ENCODE results near the gene RPS21.

RPS21 gene

GRCh38 chr20:62419759-62420158 is 32.9 kb downstream of the RPS21 start:
- H2BK12ac ChIP-seq (ENCODE audit: low read length in 2 of 2): no peak overlapping the region
- H3K4me1 ChIP-seq (ENCODE audit: control insufficient read depth, insufficient read depth, low read depth, low read length): peaks cover 3% of the 10 kb centered on the region

GRCh38 chr20:62420846-62421715 is 34.2 kb downstream of the RPS21 start:
- Histone ChIP-seq H2AK5ac (ENCODE audit: low read length, severe bottlenecking) (no peak overlapping the region), H3K36me3 (ENCODE audit: control insufficient read depth in 1 of 2, insufficient read depth in 2 of 2, low read depth in 1 of 2, low read length in 2 of 2) (no peaks in the 10 kb centered on the region), H3K4me2 (ENCODE audit: low read length, poor library complexity, severe bottlenecking) (no peak overlapping the region), H3K79me1 (replicated peaks; ENCODE audit: low read length, poor library complexity, severe bottlenecking) (no peaks in the 10 kb centered on the region), H3K4me3 (ENCODE audit: insufficient read depth in 1 of 2, low read depth in 1 of 2, low read length in 2 of 2) (no peak overlapping the region), H3K27me3 (ENCODE audit: control insufficient read depth in 1 of 2, insufficient read depth in 1 of 2, low read length in 2 of 2) (peaks cover 4 to 64% of the 10 kb centered on the region in 2 experiments), H2AFZ (ENCODE audit: low read depth, low read length) (no peak overlapping the region), H3K4ac (ENCODE audit: low read depth in 1 of 2, low read length in 2 of 2) (no peak overlapping the region), H2BK120ac (ENCODE audit: low read depth, low read length) (no peak overlapping the region), H4K91ac (ENCODE audit: low read length) (peak overlapping the region; percentile 45), H2BK12ac (ENCODE audit: low read length in 2 of 2) (no peak overlapping the region), H3K23ac (ENCODE audit: low read length in 2 of 2) (no peak overlapping the region), H3K4me1 (ENCODE audit: control insufficient read depth, insufficient read depth, low read depth, low read length) (peaks cover 1% of the 10 kb centered on the region), H3K27ac (ENCODE audit: low read length, poor library complexity, severe bottlenecking) (no peak overlapping the region), H3K14ac (ENCODE audit: low read length in 2 of 2) (peak overlapping the region in 1 of 2 experiments; percentile 28), H2BK5ac (ENCODE audit: low read depth, low read length, poor library complexity, severe bottlenecking) (no peak overlapping the region), H3K18ac (ENCODE audit: low read depth in 1 of 2, low read length in 2 of 2) (no peak overlapping the region), H3K9me3 (ENCODE audit: control insufficient read depth, low read length) (no peaks in the 10 kb centered on the region), H4K8ac (ENCODE audit: low read length) (no peak overlapping the region), H3K9ac (ENCODE audit: low read length) (no peak overlapping the region), H2BK15ac (ENCODE audit: low read depth, poor library complexity, severe bottlenecking) (no peak overlapping the region)
- WGBS: 83% methylated on average over 24 of the region's 24 CpGs
- no peak for DNase-seq

More at GRCh38 chr20:62419759-62420158, 32.9 kb downstream of the RPS21 start:
- no peak overlapping the region for H2BK120ac ChIP-seq (ENCODE audit: low read depth, low read length)
- H3K23ac ChIP-seq (ENCODE audit: low read length in 2 of 2): no peak overlapping the region
- H2AK5ac ChIP-seq (ENCODE audit: low read length, severe bottlenecking): no peak overlapping the region
- H3K4me2 ChIP-seq (ENCODE audit: low read length, poor library complexity, severe bottlenecking): no peak overlapping the region
- no peak overlapping the region for H3K14ac ChIP-seq (ENCODE audit: low read length in 2 of 2)
- no peak overlapping the region for H4K8ac ChIP-seq (ENCODE audit: low read length)
- H2BK15ac ChIP-seq (ENCODE audit: low read depth, poor library complexity, severe bottlenecking): no peak overlapping the region
- DNase-seq: no peak
- no peak overlapping the region for H2BK5ac ChIP-seq (ENCODE audit: low read depth, low read length, poor library complexity, severe bottlenecking)
- H3K27ac ChIP-seq (ENCODE audit: low read length, poor library complexity, severe bottlenecking): no peak overlapping the region
- no peak overlapping the region for H3K4me3 ChIP-seq (ENCODE audit: insufficient read depth in 1 of 2, low read depth in 1 of 2, low read length in 2 of 2)
- no peak overlapping the region for H3K18ac ChIP-seq (ENCODE audit: low read depth in 1 of 2, low read length in 2 of 2)
- H3K27me3 ChIP-seq (ENCODE audit: control insufficient read depth in 1 of 2, insufficient read depth in 1 of 2, low read length in 2 of 2): peaks cover 7 to 62% of the 10 kb centered on the region in 2 experiments
- H3K36me3 ChIP-seq (ENCODE audit: control insufficient read depth in 1 of 2, insufficient read depth in 2 of 2, low read depth in 1 of 2, low read length in 2 of 2): no peaks in the 10 kb centered on the region
- no peak overlapping the region for H2AFZ ChIP-seq (ENCODE audit: low read depth, low read length)
- WGBS: 84% methylated on average over 9 of the region's 9 CpGs
- no peak overlapping the region for H3K9ac ChIP-seq (ENCODE audit: low read length)
- no peaks in the 10 kb centered on the region for H3K79me1 ChIP-seq (replicated peaks; ENCODE audit: low read length, poor library complexity, severe bottlenecking)
- H4K91ac ChIP-seq (ENCODE audit: low read length): no peak overlapping the region
- no peak overlapping the region for H3K4ac ChIP-seq (ENCODE audit: low read depth in 1 of 2, low read length in 2 of 2)
- no peaks in the 10 kb centered on the region for H3K9me3 ChIP-seq (ENCODE audit: control insufficient read depth, low read length)

DNA sequence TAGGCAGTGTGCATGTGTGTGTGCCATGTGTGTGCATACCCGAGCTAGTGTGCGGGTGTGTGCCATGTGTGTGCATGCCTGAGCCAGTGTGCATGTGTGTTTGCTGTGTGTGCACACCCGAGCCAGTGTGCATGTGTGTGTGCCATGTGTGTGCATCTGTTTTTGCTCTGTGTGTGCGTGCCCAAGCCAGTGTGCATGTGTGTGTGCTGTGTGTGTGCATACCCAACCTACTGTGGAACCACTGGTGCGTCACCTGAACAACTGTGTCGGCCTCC is 34.8 kb downstream of the RPS21 start:
- Histone ChIP-seq H3K27ac (ENCODE audit: low read length, poor library complexity, severe bottlenecking) (no peak overlapping the region), H3K79me1 (replicated peaks; ENCODE audit: low read length, poor library complexity, severe bottlenecking) (no peaks in the 10 kb centered on the region), H3K9ac (ENCODE audit: low read length) (no peak overlapping the region), H3K4me2 (ENCODE audit: low read length, poor library complexity, severe bottlenecking) (no peak overlapping the region), H2AFZ (ENCODE audit: low read depth, low read length) (no peak overlapping the region), H4K8ac (ENCODE audit: low read length) (no peak overlapping the region), H3K9me3 (ENCODE audit: control insufficient read depth, low read length) (no peaks in the 10 kb centered on the region), H4K91ac (ENCODE audit: low read length) (peak overlapping the region; percentile 45), H3K4me3 (ENCODE audit: insufficient read depth in 1 of 2, low read depth in 1 of 2, low read length in 2 of 2) (no peak overlapping the region), H3K4ac (ENCODE audit: low read depth in 1 of 2, low read length in 2 of 2) (no peak overlapping the region), H3K4me1 (ENCODE audit: control insufficient read depth, insufficient read depth, low read depth, low read length) (peaks cover 3% of the 10 kb centered on the region), H2BK15ac (ENCODE audit: low read depth, poor library complexity, severe bottlenecking) (no peak overlapping the region), H3K18ac (ENCODE audit: low read depth in 1 of 2, low read length in 2 of 2) (no peak overlapping the region), H2AK5ac (ENCODE audit: low read length, severe bottlenecking) (no peak overlapping the region), H2BK120ac (ENCODE audit: low read depth, low read length) (no peak overlapping the region), H2BK5ac (ENCODE audit: low read depth, low read length, poor library complexity, severe bottlenecking) (no peak overlapping the region), H3K27me3 (ENCODE audit: control insufficient read depth in 1 of 2, insufficient read depth in 1 of 2, low read length in 2 of 2) (peaks cover 7 to 68% of the 10 kb centered on the region in 2 experiments), H3K23ac (ENCODE audit: low read length in 2 of 2) (no peak overlapping the region), H2BK12ac (ENCODE audit: low read length in 2 of 2) (no peak overlapping the region), H3K36me3 (ENCODE audit: control insufficient read depth in 1 of 2, insufficient read depth in 2 of 2, low read depth in 1 of 2, low read length in 2 of 2) (no peaks in the 10 kb centered on the region), H3K14ac (ENCODE audit: low read length in 2 of 2) (no peak overlapping the region)
- DNase-seq: no peak
- 84% methylated on average over 6 of the region's 6 CpGs for WGBS

DNA sequence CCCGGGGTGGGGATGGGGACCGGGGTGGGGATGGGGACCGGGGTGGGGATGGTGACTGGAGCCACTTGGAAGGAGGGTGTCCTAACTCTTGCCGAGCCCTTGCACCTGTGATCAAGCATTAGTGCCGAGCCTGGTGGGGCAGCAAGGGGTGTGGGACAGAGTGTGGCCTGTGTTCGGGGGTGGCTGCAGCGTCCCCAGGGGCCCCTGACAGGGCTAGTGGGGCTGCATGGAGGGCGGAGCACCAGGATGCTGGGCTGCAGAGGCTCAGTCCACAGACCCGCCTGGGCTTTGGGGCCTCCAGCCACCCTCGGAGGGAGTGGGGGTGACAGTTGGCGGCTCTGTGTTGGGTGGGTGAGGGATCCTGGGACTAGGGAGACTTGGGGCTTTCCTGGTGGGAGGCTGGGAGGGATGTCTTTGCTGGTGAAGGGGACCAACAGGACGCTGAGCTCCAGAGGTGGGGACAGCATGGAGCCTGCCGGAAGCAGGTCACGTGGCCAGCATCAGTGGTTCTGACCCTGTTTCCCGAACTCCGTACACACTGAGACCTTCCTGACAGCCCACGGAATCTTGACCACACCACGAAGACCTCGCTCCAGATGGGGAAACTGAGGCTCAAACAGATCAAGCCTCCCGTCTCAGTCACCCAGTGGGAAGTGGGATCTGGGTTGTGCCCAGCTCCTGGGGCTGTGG is 35.9 kb downstream of the RPS21 start:
- 88% methylated on average over 19 of the region's 20 CpGs for WGBS
- no peaks in the 10 kb centered on the region for H3K36me3 ChIP-seq (ENCODE audit: control insufficient read depth in 1 of 2, insufficient read depth in 2 of 2, low read depth in 1 of 2, low read length in 2 of 2)

More for the DNA sequence above, 35.9 kb downstream of the RPS21 start:
- Histone ChIP-seq H3K23ac (ENCODE audit: low read length in 2 of 2) (no peak overlapping the region), H3K9me3 (ENCODE audit: control insufficient read depth, low read length) (no peaks in the 10 kb centered on the region), H3K79me1 (replicated peaks; ENCODE audit: low read length, poor library complexity, severe bottlenecking) (no peaks in the 10 kb centered on the region), H2AFZ (ENCODE audit: low read depth, low read length) (no peak overlapping the region), H4K91ac (ENCODE audit: low read length) (no peak overlapping the region), H3K27me3 (ENCODE audit: control insufficient read depth in 1 of 2, insufficient read depth in 1 of 2, low read length in 2 of 2) (peaks cover 3 to 69% of the 10 kb centered on the region in 2 experiments), H2AK5ac (ENCODE audit: low read length, severe bottlenecking) (no peak overlapping the region), H2BK15ac (ENCODE audit: low read depth, poor library complexity, severe bottlenecking) (no peak overlapping the region), H2BK5ac (ENCODE audit: low read depth, low read length, poor library complexity, severe bottlenecking) (no peak overlapping the region), H3K4me2 (ENCODE audit: low read length, poor library complexity, severe bottlenecking) (no peak overlapping the region), H3K4me1 (ENCODE audit: control insufficient read depth, insufficient read depth, low read depth, low read length) (peaks cover 5% of the 10 kb centered on the region), H3K4ac (ENCODE audit: low read depth in 1 of 2, low read length in 2 of 2) (no peak overlapping the region), H3K9ac (ENCODE audit: low read length) (no peak overlapping the region), H2BK12ac (ENCODE audit: low read length in 2 of 2) (no peak overlapping the region), H3K27ac (ENCODE audit: low read length, poor library complexity, severe bottlenecking) (no peak overlapping the region), H3K18ac (ENCODE audit: low read depth in 1 of 2, low read length in 2 of 2) (no peak overlapping the region), H2BK120ac (ENCODE audit: low read depth, low read length) (no peak overlapping the region), H3K4me3 (ENCODE audit: insufficient read depth in 1 of 2, low read depth in 1 of 2, low read length in 2 of 2) (no peak overlapping the region), H3K14ac (ENCODE audit: low read length in 2 of 2) (no peak overlapping the region), H4K8ac (ENCODE audit: low read length) (no peak overlapping the region)
- DNase-seq: no peak

Measured in mesenchymal stem cell (in vitro differentiated cells and primary cell).